Inflammatory macrophage treated with lipopolysaccharide for 4 hours (primary cell): ENCODE measurements around the gene PITX2.

Experiments
- DNase-seq: peaks from one replicate; pipeline ENCODE4 v3.0.0-alpha.2; 2020

Gene PITX2

DNA sequence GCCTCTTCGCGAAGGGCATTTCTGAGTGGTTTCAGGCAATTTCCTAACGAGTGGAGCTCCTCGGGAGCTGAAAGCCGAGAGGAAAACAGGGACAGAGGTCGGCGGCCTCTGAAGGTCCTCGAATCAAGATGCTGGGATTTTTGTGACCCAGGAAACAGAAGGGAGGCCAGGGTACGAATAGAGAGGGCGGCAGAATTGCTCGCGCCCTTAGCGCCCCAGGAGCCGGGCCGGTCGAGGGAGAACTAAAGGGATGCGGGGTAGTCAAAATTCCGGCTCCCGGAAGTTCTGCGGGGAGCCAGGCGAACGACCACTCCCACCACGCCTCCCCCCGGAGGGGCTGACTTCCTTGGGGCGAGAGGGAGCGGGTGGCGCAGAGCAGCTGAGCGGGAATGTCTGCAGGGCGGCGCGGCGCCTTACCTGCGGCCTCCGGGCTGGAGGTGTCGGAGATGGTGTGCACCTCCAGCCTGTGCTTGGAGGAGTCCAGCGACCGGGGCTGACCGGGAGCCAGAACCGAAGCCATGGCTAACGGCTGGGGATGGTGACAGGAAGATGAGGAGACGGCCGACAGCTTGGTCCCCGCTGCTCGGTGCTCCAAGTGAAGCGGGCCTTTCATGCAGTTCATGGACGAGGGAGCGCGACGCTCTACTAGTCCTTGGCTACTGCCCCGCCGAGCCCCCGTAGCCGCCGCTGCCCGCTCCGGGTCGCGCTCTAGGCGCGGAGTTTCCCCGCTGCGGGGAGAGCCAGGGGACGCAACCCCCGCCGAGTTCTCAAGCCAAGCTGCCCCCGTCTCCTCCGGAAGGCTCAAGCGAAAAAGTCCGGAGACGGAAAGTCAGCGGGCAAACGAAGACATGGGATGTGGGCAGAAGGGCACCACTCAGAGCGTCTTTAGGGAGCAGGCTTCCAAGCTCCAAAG is 782 bp downstream of the PITX2 start:
- no peak for DNase-seq

GRCh38 chr4:110621328-110621812 is 1.5 kb downstream of the PITX2 start:
- no peak for DNase-seq

DNA sequence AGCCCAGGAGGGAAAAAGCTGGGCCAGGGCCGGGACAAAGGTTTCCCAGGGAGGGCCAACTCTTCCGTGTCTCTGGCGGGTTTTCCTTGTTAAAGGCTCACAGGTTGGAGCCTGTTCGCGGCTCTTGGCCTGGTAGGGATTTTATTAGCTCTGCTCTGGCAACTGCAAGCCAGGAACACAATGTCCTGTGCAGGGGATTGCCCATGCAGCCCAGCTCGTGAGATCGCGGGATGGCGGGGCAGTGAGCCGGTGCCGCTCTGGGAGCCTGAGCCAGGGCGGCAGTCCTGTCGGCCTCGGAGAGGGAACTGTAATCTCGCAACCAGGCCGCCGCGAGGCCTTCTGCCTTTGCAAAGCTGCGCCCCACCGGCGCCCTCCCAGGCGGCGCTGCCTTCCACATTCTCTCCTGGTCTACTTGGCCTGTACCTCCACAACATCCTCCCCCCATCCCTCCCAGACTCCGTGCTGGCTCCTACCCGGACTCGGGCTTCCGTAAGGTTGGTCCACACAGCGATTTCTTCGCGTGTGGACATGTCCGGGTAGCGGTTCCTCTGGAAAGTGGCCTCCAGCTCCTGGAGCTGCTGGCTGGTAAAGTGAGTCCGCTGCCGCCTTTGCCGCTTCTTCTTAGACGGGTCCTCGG is 2.1 kb downstream of the PITX2 start:
- no peak for DNase-seq

- no peak for DNase-seq
Observed at GRCh38 chr4:110620322-110620690, 2.6 kb downstream of the PITX2 start.

- no peak for DNase-seq
Observed at GRCh38 chr4:110619463-110620247, 3.2 kb downstream of the PITX2 start.

DNA sequence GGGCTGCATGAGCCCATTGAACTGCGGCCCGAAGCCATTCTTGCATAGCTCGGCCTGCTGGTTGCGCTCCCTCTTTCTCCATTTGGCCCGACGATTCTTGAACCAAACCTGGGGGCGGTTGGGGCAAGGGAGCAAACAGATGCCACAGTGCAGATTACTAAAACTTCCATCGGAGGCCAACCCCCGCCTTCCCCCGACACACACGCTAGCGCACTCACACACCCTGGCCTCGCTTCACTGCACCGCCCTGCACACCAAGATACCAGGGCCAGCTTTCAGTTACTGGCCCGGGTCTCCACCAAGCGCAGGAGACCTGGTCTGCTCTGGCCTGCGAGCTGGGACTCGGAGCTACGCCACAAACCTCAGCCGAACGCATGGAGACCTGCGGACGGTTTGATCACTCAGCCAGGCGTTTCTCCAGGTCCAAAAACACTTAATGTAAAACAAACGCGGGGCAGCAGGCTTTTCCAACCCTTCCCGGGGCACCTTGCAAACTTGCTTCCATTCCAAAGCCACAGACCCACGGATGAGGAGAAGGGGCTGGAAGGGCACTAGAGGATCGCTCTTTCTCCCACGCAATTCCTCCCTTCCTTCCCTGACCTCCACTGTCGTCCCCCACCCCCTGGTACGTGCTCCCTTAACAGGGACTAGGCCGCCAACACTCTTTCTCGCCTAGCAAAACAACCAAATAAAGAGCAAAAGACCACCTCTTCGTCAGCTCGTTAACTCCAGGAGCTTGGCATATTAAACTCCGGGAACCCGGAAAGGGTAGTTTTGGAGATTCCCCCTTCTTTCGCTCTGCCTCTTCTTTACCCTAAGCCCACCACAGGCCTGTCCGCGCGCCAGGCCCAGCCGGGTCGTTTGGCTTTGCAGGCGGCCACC is 4.1 kb downstream of the PITX2 start:
- no peak for DNase-seq

- no peak for DNase-seq
Observed at GRCh38 chr4:110617646-110618580, 5.0 kb downstream of the PITX2 start.

DNA sequence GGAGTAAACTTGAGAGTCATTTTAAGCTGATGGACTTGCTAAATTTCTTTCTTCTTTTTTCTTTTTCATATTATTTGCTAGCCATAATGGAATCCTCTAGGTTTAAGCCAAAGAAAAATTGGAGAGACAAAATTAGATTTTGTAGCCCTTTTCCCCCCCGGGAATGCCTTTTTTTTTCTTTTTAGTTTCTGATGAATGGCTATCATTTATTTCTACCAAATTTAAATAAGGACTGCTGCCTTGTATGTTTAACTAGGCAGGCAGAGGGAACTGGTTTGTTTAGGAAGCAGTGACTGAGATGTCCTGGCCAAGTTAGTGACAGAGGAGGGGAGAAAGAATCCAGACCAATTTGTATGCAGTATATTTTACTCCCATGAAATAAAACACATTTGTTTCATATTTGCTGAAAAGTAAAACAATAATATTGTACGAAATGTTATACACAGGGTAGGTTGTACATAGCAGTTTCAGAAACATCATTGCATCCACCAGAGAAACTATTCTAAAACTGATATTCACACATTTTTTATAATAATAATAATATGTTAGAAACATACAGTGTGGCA is 5.7 kb downstream of the PITX2 start:
- DNase-seq, result no peak

- no peak for DNase-seq
Observed at GRCh38 chr4:110616238-110617074, 6.4 kb downstream of the PITX2 start.

GRCh38 chr4:110615353-110616237 is 7.3 kb downstream of the PITX2 start:
- DNase-seq, result no peak

- no peak for DNase-seq
Observed at GRCh38 chr4:110614976-110615352, 7.9 kb downstream of the PITX2 start.

- DNase-seq, result no peak
Observed at GRCh38 chr4:110614173-110614963, 8.5 kb downstream of the PITX2 start.

DNA sequence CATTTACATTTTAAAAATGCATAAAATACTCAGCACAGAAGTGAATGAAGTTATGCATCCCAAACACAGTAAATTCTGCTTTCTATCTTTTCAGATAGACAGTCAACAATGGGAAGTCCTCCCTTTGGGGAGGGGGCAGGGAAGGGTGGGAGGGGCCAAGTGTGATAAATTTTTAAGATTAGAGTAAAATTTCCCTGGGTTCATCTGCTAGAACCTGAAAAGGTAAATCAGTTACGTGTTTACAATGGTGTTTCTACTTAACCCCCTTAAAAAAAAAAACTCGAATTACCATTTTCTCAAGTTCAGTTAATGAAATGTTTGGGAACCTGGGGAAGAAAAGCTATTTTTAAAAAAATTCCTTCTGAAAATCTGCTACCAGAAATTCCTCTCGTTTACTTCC is 9.1 kb downstream of the PITX2 start:
- no peak for DNase-seq

DNA sequence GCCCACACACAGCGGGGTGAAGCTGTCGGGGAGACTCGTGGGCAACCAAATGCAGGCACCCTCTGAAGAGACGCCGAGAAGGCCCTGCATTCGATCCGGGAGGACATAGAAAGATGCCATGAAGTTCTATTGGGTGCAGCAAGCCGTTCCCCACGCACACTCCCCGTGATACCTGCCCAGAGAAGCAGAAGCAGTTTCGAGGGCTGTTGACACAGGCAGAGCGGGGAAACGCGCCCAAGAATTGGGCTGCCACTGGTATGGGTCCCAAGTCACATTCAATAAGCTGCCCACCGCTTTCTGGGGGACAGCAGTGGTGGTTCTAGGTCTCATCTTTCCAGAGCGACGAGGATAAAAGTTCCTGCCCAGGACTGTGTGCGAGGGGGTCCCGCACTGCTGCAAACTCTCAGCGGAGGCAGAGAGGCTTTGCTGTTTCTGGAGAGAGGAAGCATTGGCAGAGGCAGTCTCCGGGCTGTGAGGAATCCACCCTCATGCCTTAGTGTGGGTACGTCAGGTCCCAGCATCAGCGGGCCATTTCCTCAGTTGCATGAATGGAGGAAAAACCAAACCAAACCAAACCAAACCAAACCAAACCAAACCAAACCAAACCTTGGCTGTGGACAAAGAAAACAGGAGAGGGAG is 10.1 kb downstream of the PITX2 start:
- DNase-seq, result no peak

DNA sequence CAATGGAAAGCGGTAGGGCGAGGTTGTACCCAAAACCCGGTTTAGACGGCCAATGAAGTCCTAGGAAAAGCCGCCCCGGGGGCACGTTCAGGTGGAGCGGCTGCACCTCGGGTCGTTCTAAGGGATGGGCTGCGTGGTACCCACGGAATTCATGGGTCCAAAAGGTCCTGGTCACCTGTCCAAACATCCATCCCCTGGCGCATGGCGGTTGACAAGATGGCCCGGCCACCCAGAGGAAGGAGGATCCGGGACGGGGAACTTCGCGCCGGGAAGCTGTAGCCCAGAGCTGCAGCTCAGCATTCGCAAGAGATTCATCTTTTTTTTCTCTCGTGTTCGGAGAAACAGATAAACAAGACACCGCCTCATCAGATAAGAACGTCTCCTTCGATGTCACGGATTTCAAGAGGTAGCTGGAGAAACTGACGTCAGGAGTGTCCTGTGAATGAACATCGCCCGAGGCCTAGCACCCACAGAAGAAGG is 10.9 kb downstream of the PITX2 start:
- no peak for DNase-seq

- no peak for DNase-seq
Observed at GRCh38 chr4:110610940-110611831, 11.7 kb downstream of the PITX2 start.
